ENCODE data around the gene GRM6.

Gene GRM6

GRCh38 chr5:178994580-178995340 is at the start of gene GRM6:
TSS of gene GRM6 (minus strand) at chr5:178995320. CDS start at chr5:178994944, 376 bp downstream.
- no peak for DNase-seq

GRCh38 chr5:179044765-179045164 is 49.6 kb upstream of the GRM6 start:
- no peak for DNase-seq

DNA sequence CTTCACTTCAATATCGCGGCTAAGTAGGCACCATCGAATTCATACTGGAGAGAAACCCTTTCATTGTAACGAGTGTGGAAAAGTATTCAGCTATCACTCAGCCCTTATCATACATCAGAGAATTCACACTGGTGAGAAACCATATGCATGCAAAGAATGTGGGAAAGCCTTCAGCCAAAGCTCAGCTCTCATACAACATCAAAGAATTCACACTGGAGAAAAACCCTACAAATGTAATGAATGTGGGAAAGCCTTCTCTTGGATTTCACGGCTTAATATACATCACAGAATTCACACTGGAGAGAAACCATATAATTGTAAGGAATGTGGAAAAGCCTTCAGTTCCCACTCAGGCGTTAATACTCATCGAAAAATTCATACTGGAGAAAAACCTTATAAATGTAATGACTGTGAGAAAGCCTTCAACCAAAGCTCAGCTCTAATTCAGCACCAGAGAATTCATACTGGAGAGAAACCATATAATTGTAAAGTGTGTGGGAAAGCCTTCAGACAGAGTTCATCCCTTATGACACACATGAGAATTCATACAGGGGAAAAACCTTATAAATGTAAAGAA is 38.0 kb upstream of the GRM6 start:
- DNase-seq, result no peak

DNA sequence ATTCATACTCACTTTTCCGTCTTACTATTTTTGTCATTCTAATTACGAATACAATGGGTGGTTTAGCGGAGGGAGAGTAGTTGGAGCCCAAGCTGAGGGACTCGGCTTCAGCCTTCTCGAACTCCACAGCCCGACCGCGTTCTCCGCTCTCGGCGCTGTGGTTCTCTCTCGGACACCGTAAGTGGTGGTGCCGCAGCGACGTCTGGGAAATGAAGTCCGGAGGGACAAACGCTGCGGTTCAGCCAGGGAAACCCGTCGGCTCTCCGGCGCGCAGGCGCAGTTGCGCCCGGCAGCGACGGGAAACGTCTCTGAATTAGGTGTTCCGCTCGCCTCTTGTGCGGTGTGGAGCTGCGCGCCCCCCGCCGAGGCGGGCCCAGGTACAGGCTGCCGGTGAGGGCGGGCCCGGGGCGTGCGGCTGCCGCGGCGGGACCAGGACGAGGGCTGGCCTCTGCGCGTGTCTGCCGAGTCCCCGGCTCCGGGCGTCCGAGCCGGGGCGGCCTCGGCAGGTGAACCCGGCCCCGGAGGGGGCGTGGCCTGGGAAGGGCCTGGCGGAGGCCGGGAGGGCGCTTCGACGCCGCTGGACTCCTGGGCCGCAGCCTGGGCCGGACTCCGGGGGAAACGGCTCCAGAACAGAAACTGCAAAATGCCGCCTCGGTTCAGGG is 28.5 kb upstream of the GRM6 start, which contains the start of gene ZNF879:
Gene ZNF879 (plus strand): TSS at position 277 of the 662 bp plus-strand sequence. CDS start 1,201 bp downstream, outside the sequence.
- DNase-seq, result peak; percentile 68 to 85

DNA sequence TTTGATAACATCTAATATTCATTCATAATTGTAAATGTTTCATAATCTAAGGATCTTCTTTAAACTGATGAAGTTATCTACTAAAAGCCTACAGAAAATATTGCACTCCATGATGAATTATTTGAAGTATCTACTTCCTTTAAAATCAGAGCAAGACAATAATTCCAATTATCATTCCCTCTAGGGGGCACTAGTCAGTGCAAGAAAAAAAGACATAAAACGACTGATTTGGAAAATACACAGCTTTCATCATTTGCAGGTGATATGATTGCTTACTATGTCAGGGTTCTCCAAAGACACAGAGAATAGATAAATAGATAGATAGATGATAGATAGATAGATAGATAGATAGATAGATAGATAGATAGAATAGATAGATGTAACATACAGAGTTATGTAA is 13.5 kb upstream of the GRM6 start:
- DNase-seq, result no peak

- DNase-seq, result no peak
Measured at GRCh38 chr5:179006564-179006963, 11.4 kb upstream of the GRM6 start.

DNA sequence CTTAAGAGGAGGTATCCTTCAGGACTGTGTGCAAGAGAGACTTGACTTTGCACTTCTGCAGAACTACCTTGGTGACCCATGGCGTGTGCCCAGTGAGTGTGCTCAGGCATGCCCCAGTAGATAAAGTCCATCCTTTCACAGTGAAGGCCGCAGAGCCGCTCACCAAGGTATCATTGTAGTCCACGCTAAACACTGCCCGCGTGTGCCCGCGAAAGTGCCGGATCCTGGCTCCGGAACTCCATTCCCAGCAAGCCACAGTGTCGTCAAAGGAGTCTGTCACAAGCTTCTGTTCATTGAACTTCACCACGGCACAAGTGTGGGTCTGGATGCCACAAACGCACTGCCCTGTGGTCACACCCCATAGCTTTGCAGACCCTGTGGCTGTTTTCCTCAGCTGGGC is 3.3 kb upstream of the GRM6 start:
- no peak for DNase-seq

DNA sequence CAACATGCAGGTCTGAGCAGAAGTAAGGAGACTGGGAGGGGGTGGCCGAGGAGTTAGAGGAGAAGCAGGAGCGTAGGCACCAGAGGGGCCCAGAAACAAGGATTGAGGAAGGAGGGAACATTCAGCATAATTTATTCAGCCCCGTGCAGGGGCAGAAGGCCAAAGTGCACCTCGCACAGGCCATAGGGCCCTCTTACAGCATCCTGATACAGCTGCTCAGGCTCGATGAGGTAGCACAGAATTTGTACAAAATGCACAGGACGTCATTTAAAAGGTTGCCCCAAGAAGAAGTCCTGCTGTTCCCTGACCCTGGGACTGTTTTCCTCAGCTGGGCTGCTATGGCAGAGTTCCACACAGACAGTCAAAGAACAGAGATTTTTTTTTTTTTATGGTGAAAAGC is 2.1 kb upstream of the GRM6 start:
- no peak for DNase-seq

DNA sequence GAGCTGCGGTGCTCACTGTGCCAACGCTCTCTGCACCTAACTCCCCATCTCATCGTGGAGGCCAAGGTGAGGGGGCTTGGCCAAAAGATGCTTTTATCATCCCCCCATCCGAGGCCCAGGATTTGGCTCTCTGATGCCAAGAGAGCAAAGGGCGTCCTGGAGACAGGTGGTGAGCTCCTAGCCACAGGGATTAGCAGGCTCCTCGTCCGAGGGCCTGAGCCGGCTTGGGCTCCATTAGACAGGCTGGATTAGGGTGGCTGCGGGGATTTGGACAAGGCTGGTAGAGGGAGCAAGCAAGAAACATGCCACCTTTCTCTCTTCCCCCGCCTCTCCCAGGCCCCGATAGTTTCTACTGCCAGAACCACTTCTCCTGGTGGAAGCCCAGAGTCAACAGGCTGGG is 1.0 kb upstream of the GRM6 start:
- no peak for DNase-seq

GRCh38 chr5:178995341-178995690 is 196 bp upstream of the GRM6 start:
- no peak for DNase-seq

DNA sequence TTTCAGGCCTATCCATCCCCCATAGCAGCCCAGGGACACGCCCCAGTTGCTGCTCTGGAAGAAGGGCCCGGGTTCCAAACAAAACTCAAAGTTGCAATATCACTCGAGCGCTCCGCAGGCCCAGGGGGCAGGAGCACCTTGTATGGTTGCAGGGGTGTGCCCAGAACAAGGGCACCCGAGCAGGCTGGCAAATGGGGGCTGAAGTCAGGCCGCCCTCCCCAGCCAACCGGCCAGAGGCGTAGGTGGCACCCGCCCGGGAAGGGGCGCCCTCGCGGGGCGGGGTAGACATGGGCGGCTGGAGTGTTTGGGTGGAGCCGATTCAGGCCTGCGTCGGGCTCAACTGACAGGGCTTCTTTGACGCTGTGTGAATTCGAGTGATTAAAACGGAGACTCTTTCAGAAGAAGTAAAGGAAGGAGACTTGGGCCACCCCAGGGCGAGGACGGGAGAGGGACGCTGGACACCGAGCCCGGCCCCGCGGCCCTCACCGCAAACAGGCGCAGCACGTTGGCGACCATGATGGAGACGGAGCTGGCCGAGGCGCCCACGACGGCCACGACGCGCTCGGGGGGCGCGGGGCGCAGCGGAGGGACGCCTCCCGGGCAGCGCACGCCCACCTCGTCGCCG is 1.1 kb downstream of the GRM6 start:
- no peak for DNase-seq

DNA sequence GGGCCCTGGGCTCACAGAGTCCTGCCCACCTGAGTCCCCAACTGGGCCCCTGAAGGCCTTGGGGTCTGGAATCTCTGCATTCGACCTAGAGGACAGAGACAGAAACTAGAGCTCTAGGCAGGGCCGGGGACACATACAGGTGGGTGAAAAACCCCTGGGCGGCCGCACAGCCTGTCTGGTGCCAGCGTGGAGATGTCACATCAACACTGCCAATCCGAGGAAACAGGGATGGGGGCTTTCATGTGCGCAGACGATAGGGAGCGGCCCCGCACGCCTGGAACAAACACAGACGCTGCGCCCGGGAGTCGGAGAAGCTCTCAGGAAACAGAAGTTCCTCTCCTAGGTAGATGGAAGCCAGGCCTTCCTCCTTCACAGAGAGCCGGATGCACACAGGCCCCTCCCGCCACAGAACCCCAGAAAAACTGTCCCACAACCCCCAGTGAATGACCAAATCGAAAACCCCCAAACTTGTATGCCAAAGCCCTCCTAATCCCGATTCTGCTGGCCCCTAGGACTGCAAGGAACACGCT is 1.8 kb downstream of the GRM6 start:
- no peak for DNase-seq

DNA sequence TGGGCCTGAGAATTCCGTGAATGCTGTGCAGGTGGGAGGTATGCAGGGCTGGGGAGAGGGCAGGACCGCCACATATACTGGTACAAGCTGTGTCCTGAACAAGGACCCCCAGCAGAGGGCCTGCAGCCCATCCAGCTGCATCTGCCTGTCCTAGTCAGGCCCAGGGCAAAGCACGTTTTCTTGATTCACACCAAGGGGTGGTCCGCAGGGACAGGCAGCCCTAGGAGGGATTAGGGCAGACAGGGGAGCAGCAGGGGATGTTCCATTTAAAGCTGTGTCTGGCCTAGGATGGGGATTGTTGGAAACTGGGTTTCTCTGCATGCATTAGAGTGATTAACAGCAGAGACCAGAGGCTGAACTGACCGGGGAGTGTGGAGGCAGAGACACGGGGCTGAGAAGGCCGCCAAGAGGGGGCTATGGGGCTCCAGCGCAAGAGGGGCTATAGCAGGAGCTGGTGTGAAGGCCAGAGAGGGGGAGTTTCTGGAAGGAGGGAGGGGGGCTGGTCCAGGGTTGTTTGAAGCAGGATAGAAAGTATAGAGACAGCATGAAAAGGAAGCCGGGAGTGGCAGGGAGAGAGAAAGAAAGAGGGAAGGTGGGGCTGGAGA is 2.7 kb downstream of the GRM6 start:
- DNase-seq, result no peak

DNA sequence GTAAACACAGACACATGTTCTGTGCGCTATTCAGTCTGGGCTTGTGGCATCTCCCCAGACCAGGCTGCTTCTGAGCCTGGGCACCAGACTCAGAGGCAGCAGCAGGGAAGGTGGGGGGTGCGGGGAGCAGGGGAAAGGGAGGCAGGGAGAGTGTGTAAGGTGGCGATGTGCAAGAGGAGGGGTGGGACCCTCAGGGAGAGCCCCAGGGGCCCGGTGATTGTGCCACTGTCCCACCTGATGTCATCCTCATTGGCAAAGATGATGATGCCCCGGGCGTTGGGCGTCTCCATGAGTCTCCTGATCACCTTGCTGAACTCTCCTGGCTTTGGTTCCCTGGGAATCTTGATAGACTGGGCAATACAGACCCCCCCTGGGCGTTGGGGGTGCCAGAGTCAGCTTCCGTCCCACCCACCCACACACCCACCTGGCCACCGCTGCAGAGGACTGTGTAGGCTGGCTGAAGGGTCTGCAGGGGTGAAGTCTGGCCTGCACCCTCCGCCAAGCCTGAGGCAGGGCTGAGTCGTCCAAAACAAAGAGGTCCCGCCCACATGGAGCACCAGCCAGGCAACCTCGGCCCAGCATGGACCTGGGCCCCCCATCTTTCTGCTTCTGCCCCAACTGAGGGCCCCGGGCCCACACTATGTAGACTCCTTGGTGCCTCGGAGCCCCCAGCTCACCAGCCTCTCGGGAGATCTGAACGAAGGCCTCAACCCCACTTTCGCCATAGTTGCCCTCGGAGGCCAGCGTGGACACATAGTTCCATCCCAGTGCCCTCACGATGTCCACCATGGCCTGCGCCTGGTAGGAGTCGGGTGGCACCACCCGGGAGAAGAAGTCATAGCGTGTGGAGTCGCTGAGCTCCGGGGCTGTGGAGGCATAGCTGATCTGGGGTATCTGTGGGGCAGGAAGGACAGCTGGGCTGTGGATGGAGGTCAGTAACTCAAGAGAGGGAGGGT is 3.7 kb downstream of the GRM6 start:
- DNase-seq, result no peak

- no peak for DNase-seq
Measured at GRCh38 chr5:178990491-178990890, 4.6 kb downstream of the GRM6 start.

GRCh38 chr5:178989311-178989710 is 5.8 kb downstream of the GRM6 start:
- DNase-seq, result no peak

GRCh38 chr5:178988436-178989220 is 6.5 kb downstream of the GRM6 start:
- DNase-seq, result no peak

- no peak for DNase-seq
Measured at GRCh38 chr5:178986326-178986960, 8.7 kb downstream of the GRM6 start.

DNA sequence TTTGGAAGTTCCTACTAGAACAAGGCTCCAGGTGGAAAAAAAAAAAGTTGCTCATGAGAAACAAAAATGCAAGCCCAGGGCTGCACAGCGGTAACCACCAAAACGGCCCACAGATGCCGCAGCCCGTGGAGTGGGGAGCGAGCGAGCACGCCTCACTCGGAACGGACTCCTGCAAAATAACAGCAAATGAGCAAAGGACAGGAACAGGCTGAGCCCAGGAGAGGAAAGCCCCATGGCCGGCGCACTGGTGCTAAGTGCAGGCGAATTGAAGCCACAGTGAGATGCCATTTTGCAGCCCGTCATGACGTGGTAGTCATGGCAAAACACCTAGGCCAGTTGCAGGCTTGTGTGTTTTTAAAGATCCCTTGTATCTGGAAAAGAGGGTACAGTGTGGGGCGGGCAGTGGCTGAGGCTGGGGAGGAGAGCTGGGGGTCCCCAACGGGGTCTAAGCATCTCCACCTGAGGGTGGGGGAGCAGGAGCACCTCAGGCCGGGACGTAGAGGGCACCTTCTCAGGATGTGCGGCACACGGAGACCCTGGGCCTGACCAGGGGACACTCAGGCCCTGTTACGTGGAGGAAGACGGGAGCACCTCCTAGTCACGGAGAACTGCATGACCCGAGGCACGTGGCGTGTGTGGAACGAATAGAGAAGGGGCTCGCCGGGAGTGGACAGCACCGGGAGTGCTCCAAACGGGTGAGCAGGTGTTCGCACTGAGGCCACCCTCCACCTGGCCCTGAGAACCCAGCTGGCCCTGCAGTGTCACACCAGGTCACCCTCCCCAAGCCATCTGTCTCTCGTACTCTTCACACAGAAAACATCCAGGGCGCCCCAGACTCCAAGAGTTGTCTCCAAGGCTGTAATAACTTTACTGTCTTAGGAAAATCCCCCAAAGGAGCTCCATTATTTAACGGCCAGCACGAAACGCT is 10.7 kb downstream of the GRM6 start:
- DNase-seq, result no peak

All from NCI-H187 (cell line).